SU-DHL-6 (cell line): ENCODE results near the gene LRRTM3.

Source experiments
- H2AFZ ChIP-seq: fragments of 200-600 bp; sonication (generic); 2 replicates; pipeline ENCODE4 v1.6.1; 2014; ENCODE audit warnings: low read depth, mild to moderate bottlenecking, moderate library complexity, mixed read lengths, antibody characterized with exemption, low read length; ENCODE audit not compliant: severe bottlenecking
- H3F3A ChIP-seq: fragments of 200-600 bp; shearing (Covaris generic); 2 replicates; pipeline ENCODE4 v1.6.0; 2016; ENCODE audit warnings: antibody characterized with exemption, mild to moderate bottlenecking; ENCODE audit not compliant: insufficient read depth
- H3K27ac ChIP-seq: fragments of 200-600 bp; sonication (generic); 2 replicates; pipeline ENCODE4 v1.5.1; 2016; ENCODE audit warnings: low read depth, mild to moderate bottlenecking, low read length, moderate library complexity, mixed read lengths
- H3K27me3 ChIP-seq: fragments of 200-600 bp; sonication (generic), shearing (Covaris generic); 2 replicates; pipeline ENCODE4 v1.6.0; 2014; ENCODE audit warnings: mild to moderate bottlenecking, low read length
- H3K36me3 ChIP-seq: fragments of 200-600 bp; sonication (generic); 2 replicates; pipeline ENCODE4 v1.6.1; 2014; ENCODE audit warnings: mild to moderate bottlenecking, low read length, mixed read lengths
- H3K4me2 ChIP-seq: fragments of 300-600, 200-600 bp; shearing (Covaris generic), sonication (generic); 2 replicates; pipeline ENCODE4 v1.6.0; 2014; ENCODE audit warnings: low read length, low read depth, mild to moderate bottlenecking; ENCODE audit not compliant: poor library complexity, severe bottlenecking
- H3K4me3 ChIP-seq: fragments of 200-600 bp; sonication (generic); 2 replicates; pipeline ENCODE4 v1.5.1; 2014; ENCODE audit warnings: antibody characterized with exemption, low read length, mild to moderate bottlenecking, mixed read lengths; ENCODE audit not compliant: insufficient read depth, poor library complexity, severe bottlenecking
- H3K79me2 ChIP-seq: fragments of 200-600 bp; sonication (generic); 2 replicates; pipeline ENCODE4 v1.6.1; 2014; ENCODE audit warnings: mild to moderate bottlenecking, low read length, moderate library complexity; ENCODE audit not compliant: insufficient read depth
- H3K9ac ChIP-seq: fragments of 200-600 bp; sonication (generic); 2 replicates; pipeline ENCODE4 v1.7.0; 2014; ENCODE audit warnings: mild to moderate bottlenecking, low read length
- H3K9me2 ChIP-seq: fragments of 200-600 bp; sonication (generic); replicated peaks from 2 replicates; pipeline ENCODE4 v1.6.1; 2014; ENCODE audit warnings: low read length; ENCODE audit not compliant: insufficient read depth
- H3K9me3 ChIP-seq: fragments of 200-600 bp; sonication (generic); 2 replicates; pipeline ENCODE4 v1.6.1; 2014; ENCODE audit warnings: low read length, mixed read lengths; ENCODE audit not compliant: insufficient read depth
- H4K20me1 ChIP-seq: fragments of 200-600 bp; sonication (generic); 2 replicates; pipeline ENCODE4 v1.6.1; 2014; ENCODE audit warnings: low read depth, mild to moderate bottlenecking, antibody characterized with exemption, low read length, moderate library complexity, mixed read lengths
- CTCF ChIP-seq: fragments of 200-600 bp; sonication (generic); IDR thresholded peaks from one replicate; pipeline ENCODE4 v1.5.1; 2017; ENCODE audit warnings: antibody characterized with exemption, mild to moderate bottlenecking, low read length, moderate library complexity; ENCODE audit not compliant: insufficient read depth, poor library complexity, severe bottlenecking
- EZH2phosphoT487 ChIP-seq: fragments of 200-600 bp; sonication (generic), shearing (Covaris generic); conservative IDR thresholded peaks from 2 replicates; pipeline ENCODE4 v1.6.1; 2018; ENCODE audit warnings: mild to moderate bottlenecking, antibody characterized with exemption, low read length, moderate library complexity, mixed read lengths

LRRTM3 gene

GRCh38 chr10:67045404-67045803 lies 119.6 kb downstream of the LRRTM3 start:
- Histone ChIP-seq H3K79me2 (no peaks in the 10 kb centered on the region), H3K9ac (no peak overlapping the region), H3K36me3 (no peaks in the 10 kb centered on the region), H3K9me3 (no peaks in the 10 kb centered on the region), H2AFZ (no peak overlapping the region), H4K20me1 (no peaks in the 10 kb centered on the region), H3K27ac (no peak overlapping the region), H3K9me2 (no peaks in the 10 kb centered on the region), H3K27me3 (no peaks in the 10 kb centered on the region), H3K4me2 (no peak overlapping the region), H3F3A (no peaks in the 10 kb centered on the region), H3K4me3 (no peak overlapping the region)
- TF ChIP-seq EZH2phosphoT487, result no peak
- no peak for TF ChIP-seq CTCF

GRCh38 chr10:67046507-67046906 lies 120.7 kb downstream of the LRRTM3 start:
- no peaks in the 10 kb centered on the region for H3K9me3 ChIP-seq
- no peak overlapping the region for H3K4me2 ChIP-seq
- H4K20me1 ChIP-seq, result no peaks in the 10 kb centered on the region
- no peaks in the 10 kb centered on the region for H3F3A ChIP-seq
- H3K79me2 ChIP-seq, result no peaks in the 10 kb centered on the region
- H3K36me3 ChIP-seq, result no peaks in the 10 kb centered on the region
- TF ChIP-seq CTCF (no peak), EZH2phosphoT487 (no peak)
- H3K27me3 ChIP-seq, result no peaks in the 10 kb centered on the region
- no peak overlapping the region for H3K9ac ChIP-seq
- no peak overlapping the region for H2AFZ ChIP-seq
- H3K4me3 ChIP-seq, result no peak overlapping the region
- no peaks in the 10 kb centered on the region for H3K9me2 ChIP-seq
- no peak overlapping the region for H3K27ac ChIP-seq

GRCh38 chr10:67049988-67050387 lies 124.2 kb downstream of the LRRTM3 start:
- Histone ChIP-seq H3K36me3 (no peaks in the 10 kb centered on the region), H3K9me2 (no peaks in the 10 kb centered on the region), H3K79me2 (no peaks in the 10 kb centered on the region), H3K9me3 (no peaks in the 10 kb centered on the region), H4K20me1 (no peaks in the 10 kb centered on the region), H3K27me3 (no peaks in the 10 kb centered on the region), H3K9ac (no peak overlapping the region), H3K4me3 (no peak overlapping the region), H3K27ac (no peak overlapping the region), H3K4me2 (no peak overlapping the region), H3F3A (no peaks in the 10 kb centered on the region), H2AFZ (no peak overlapping the region)
- TF ChIP-seq CTCF, result no peak
- TF ChIP-seq EZH2phosphoT487, result no peak
